ENCODE results near the gene SLC25A23. TPM values are rescaled to one million over a fixed set of nuclear protein-coding genes. Genes with fewer than 3 reads are reported as not detected.

Gene SLC25A23
- total and polyA plus RNA-seq, 3 donors from 2014 or later, result 26.9 to 38.5 (median 34.3) TPM

DNA sequence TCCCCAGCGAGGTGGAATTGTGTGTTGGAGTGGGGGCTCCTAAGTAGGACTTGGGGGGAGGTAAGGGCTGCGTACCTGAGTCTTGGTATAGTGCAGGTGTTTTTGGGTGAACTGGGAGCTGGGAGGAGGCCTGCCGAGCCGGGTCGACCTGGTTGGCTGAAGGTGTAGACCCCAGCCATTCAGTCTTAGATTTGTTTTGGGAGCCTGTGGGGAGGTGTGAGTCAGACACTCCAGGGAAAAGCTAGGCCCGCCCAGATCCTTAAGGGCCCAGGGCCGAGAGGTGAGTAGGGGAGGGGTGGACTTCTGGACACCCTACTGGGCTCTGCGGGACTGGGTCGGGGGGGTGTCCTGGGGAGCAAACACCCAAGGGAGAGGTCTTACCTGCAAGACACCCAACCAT is 5.4 kb upstream of the SLC25A23 start:
- H3K4me3 ChIP-seq, result no peak overlapping the region
- peaks cover 3% of the 10 kb centered on the region for H3K4me1 ChIP-seq
- no peaks in the 10 kb centered on the region for H3K9me3 ChIP-seq
- no peak overlapping the region for H3K27ac ChIP-seq
- no peak for DNase-seq
- intact Hi-C loops (cut with DNase I; ENCODE audit: low total_unique reads), result no loop called here
- WGBS, 2 donors, result 48 to 55% methylated on average over 6 to 9 of the region's 9 CpGs
- no peaks in the 10 kb centered on the region for H3K27me3 ChIP-seq
- no peaks in the 10 kb centered on the region for H3K36me3 ChIP-seq (ENCODE audit: low read depth, missing control alignments)
- TF ChIP-seq, protein P1, sequence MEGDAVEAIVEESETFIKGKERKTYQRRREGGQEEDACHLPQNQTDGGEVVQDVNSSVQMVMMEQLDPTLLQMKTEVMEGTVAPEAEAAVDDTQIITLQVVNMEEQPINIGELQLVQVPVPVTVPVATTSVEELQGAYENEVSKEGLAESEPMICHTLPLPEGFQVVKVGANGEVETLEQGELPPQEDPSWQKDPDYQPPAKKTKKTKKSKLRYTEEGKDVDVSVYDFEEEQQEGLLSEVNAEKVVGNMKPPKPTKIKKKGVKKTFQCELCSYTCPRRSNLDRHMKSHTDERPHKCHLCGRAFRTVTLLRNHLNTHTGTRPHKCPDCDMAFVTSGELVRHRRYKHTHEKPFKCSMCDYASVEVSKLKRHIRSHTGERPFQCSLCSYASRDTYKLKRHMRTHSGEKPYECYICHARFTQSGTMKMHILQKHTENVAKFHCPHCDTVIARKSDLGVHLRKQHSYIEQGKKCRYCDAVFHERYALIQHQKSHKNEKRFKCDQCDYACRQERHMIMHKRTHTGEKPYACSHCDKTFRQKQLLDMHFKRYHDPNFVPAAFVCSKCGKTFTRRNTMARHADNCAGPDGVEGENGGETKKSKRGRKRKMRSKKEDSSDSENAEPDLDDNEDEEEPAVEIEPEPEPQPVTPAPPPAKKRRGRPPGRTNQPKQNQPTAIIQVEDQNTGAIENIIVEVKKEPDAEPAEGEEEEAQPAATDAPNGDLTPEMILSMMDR (IDR thresholded peaks at IDR 0.05), result no peak
- no peak for TF ChIP-seq POLR2A (IDR thresholded peaks at IDR 0.05)

DNA sequence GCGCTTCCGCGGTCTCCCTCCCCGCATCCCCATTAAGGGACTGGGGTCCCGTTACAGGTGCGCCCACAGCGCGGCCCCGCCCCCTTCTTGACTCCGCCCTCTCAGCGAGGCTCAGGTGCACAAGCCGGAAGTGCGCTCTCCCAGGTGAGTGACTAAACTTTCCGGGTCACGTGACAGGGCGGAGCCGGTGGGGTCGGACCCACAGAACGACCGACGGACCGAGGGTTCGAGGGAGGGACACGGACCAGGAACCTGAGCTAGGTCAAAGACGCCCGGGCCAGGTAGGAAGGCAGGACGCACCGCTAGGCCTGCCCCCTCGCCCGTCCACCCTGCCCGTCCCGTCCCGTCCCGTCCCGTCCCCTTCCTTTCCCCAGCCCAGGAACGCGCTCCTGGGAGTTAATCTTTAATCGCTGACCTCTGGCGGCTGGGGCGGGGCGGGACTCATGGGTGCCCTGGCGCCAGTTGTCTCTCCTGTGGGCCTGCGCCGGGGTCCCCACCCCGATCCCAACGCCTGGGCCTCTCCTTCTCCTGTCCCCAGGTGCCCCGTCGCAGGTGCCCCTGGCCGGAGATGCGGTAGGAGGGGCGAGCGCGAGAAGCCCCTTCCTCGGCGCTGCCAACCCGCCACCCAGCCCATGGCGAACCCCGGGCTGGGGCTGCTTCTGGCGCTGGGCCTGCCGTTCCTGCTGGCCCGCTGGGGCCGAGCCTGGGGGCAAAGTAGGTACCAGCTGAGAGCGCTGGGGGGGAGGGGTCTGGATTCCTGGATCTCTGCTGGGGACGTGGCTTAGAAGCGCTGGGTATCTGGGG is 4.7 kb upstream of the SLC25A23 start, which contains the start of gene CRB3:
CRB3 (plus strand) TSS at position 202 of the 804 bp plus-strand sequence; CDS start at position 633, 431 bp downstream.
- Histone ChIP-seq H3K27me3 (no peaks in the 10 kb centered on the region), H3K9me3 (no peaks in the 10 kb centered on the region), H3K4me1 (peaks cover 3% of the 10 kb centered on the region), H3K36me3 (ENCODE audit: low read depth, missing control alignments) (no peaks in the 10 kb centered on the region), H3K4me3 (peak within 1 kb of the TSS in 1 of 2 donors; percentile 12), H3K27ac (no peak within 1 kb of the TSS)
- TF ChIP-seq, protein P1 (IDR thresholded peaks at IDR 0.05), result no peak
- TF ChIP-seq POLR2A (IDR thresholded peaks at IDR 0.05), result no peak
- DNase-seq, result peak; percentile 37
- intact Hi-C loops (cut with DNase I; ENCODE audit: low total_unique reads), result no loop called here
- WGBS, 2 donors, result 4% methylated on average over 10 to 58 of the region's 65 CpGs

DNA sequence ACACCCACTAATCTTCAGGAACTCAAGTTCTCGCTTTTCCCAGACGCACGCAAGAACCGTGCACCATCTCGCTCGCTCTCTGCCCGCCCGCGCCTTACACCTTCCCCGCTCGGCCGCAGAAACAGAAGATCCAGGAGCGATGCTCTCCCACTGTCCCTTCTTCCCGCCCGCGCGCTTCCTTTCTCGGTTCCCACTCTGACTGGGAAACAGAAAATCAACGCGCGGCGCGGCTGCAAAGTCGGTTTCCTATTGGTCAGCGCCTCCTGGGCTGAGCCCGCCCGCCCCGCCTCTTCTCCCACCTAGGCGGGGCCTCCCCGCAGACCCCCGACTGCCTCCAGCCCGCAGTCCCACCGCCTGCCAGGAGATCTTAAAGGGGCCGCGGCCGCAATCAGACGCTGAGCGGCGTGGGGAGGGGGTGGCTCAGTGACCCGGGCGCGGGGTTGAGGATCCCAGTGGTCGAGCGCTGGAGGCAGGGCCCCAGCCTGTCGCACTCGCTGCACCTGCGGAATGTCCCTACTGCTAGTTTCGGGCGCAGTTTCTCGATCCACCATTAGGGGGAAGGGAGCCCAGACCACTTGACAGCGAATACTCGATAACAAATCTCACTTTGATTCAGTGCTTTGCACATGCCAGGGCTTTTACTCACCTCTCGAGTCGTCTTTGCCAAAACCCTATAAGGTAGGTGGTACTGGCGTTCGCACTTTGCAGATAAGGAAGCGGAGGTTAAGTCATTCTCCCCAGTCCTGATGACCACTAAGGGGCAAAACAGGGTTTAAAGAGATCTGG is 700 bp upstream of the SLC25A23 start:
- Histone ChIP-seq H3K4me1 (peaks cover 13% of the 10 kb centered on the region), H3K27me3 (no peaks in the 10 kb centered on the region), H3K9me3 (no peaks in the 10 kb centered on the region), H3K36me3 (ENCODE audit: low read depth, missing control alignments) (no peaks in the 10 kb centered on the region), H3K27ac (no peak overlapping the region), H3K4me3 (peak overlapping the region; percentile 68 to 72)
- DNase-seq, result peak; percentile 99
- 1% methylated on average over 28 to 53 of the region's 57 CpGs for WGBS, 2 donors
- no peak for TF ChIP-seq POLR2A (IDR thresholded peaks at IDR 0.05)
- TF ChIP-seq, protein P1 (IDR thresholded peaks at IDR 0.05), result peak in 2 of 3 experiments; percentile 37 to 47
- intact Hi-C loops (cut with DNase I; ENCODE audit: low total_unique reads), result no loop called here

DNA sequence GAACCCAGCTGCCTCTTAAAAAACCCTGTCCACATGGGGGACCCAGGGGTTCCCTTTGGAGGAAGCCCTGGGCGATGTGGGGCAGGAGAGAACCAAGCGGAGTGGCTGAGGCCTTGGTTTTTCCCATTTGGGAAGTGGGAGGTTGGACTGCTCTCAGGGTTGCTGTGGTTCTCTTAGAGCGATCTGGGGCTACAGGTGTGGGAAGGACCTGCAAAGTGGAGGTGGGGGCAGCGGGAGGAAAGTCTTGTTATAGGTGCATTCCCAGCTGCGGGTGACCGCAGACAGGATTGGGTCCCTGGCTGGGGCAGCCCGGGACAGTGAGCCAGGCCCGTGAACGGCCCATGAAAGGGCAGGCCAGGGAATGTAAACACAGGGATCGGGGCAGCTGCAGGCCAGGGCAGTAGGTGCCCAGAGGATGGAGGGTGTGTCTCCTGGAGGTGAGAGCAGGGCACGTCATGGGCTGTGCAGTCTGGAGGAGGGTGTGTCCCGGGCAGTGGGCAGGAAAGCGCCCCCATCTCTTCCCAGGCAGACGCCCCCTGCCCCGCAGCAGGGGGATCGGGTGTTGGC is 814 bp downstream of the SLC25A23 start:
- Histone ChIP-seq H3K4me1 (peaks cover 13% of the 10 kb centered on the region), H3K9me3 (no peaks in the 10 kb centered on the region), H3K4me3 (peak overlapping the region; percentile 68 to 72), H3K36me3 (ENCODE audit: low read depth, missing control alignments) (no peaks in the 10 kb centered on the region), H3K27ac (no peak overlapping the region), H3K27me3 (no peaks in the 10 kb centered on the region)
- TF ChIP-seq, protein P1 (IDR thresholded peaks at IDR 0.05), result no peak
- TF ChIP-seq POLR2A (IDR thresholded peaks at IDR 0.05), result no peak
- intact Hi-C loops (cut with DNase I; ENCODE audit: low total_unique reads), result no loop called here
- DNase-seq, result no peak
- WGBS, 2 donors, result 17 to 29% methylated on average over 14 to 16 of the region's 16 CpGs
